Natural killer cell (primary cell): Measurements from ENCODE around the gene MOCOS. TPM values are rescaled to one million over a fixed set of nuclear protein-coding genes. Genes with fewer than 3 reads are reported as not detected.
"Not testable (repeated sequence)": the region's sequence is repeated elsewhere in the genome, so short reads cannot be mapped to it uniquely, and the experiment has no call there.

Experiments used
- ATAC-seq, 3 donors: fragments of 150-1000 bp in 2 of 3; fragments of 200-7000 bp in 1 of 3; cut with Tn5 transposase; 1 replicate in 1 of 3; 2 replicates in 2 of 3; pipeline ENCODE4 v1.10.0; 2021; ENCODE audit warnings: mild to moderate bottlenecking in 2 of 3, moderate library complexity in 2 of 3
- DNase-seq, 2 donors: peaks; one replicate each; pipeline versions ENCODE4 v3.0.0 to v3.0.0-alpha.2; 2013 to 2021; ENCODE audit warnings: mixed read lengths in 1 of 2
- H3K27ac ChIP-seq: one replicate; pipeline ENCODE4 v1.5.1; 2013; ENCODE audit warnings: mild to moderate bottlenecking, low read length
- H3K27me3 ChIP-seq: one replicate; pipeline ENCODE4 v1.6.1; 2013; ENCODE audit warnings: low read length; ENCODE audit not compliant: control insufficient read depth, insufficient read depth
- H3K36me3 ChIP-seq: one replicate; pipeline ENCODE4 v1.6.1; 2013; ENCODE audit warnings: low read length; ENCODE audit not compliant: control insufficient read depth, insufficient read depth
- H3K4me1 ChIP-seq: one replicate; pipeline ENCODE4 v1.6.1; 2013; ENCODE audit warnings: low read length; ENCODE audit not compliant: control insufficient read depth, insufficient read depth
- H3K4me3 ChIP-seq: one replicate; pipeline ENCODE4 v1.5.1; 2013; ENCODE audit warnings: low read length
- H3K9me3 ChIP-seq: one replicate; pipeline ENCODE4 v1.6.1; 2013; ENCODE audit warnings: low read length; ENCODE audit not compliant: control insufficient read depth, insufficient read depth
- H3K27ac Mint-ChIP-seq, 2 donors: one replicate each; pipeline ENCODE4 v1.8.0; 2022; ENCODE audit warnings: mild to moderate bottlenecking in 2 of 2, mixed read lengths in 2 of 2, moderate library complexity in 1 of 2
- H3K27me3 Mint-ChIP-seq, 2 donors: one replicate each; pipeline ENCODE4 v1.8.0; 2022; ENCODE audit warnings: low read depth in 2 of 2, mixed read lengths in 2 of 2
- H3K36me3 Mint-ChIP-seq: one replicate; pipeline ENCODE4 v1.8.0; 2022; ENCODE audit warnings: mixed read lengths
- H3K4me1 Mint-ChIP-seq, 2 donors: one replicate each; pipeline ENCODE4 v1.8.0; 2022; ENCODE audit warnings: mixed read lengths in 2 of 2
- H3K4me3 Mint-ChIP-seq: one replicate; pipeline ENCODE4 v1.8.0; 2022; ENCODE audit warnings: mild to moderate bottlenecking, moderate library complexity, mixed read lengths
- H3K9me3 Mint-ChIP-seq, 2 donors: one replicate each; pipeline ENCODE4 v1.8.0; 2022; ENCODE audit warnings: mixed read lengths in 2 of 2
- CTCF ChIP-seq: fragments of 200-600 bp; IDR thresholded peaks from one replicate; pipeline ENCODE4 v1.8.0; 2022; ENCODE audit warnings: antibody characterized with exemption
- WGBS: methylation state at CpG from one replicate; pipeline ENCODE4 v1.1.7; 2013; ENCODE audit warnings: missing lambda C conversion rate; ENCODE audit not compliant: insufficient coverage; 5-methylcytosine and 5-hydroxymethylcytosine counted together
- intact Hi-C: fragments of 100-400 bp; cut with micrococcal nuclease; formaldehyde crosslinking; loops from one replicate; pipeline ENCODE4 v1.14.2; 2022
- total RNA-seq, 4 donors: library from RNA; stranded (reverse); fragments of 120-200 nt in 1 of 4; gene quantifications; one replicate each; pipeline versions ENCODE4 v1.2.3 to v1.2.4, GENCODE V29; 2013 to 2022

Gene MOCOS
- total RNA-seq, 3 donors from 2014 or later (not counting 1 experiment from before 2014, with no cell fraction given), result 0.10 to 0.24 (median 0.16) TPM

- Histone ChIP-seq H3K4me1 (no peaks in the 10 kb centered on the region), H3K36me3 (no peaks in the 10 kb centered on the region), H3K27ac (no peak overlapping the region), H3K27me3 (no peaks in the 10 kb centered on the region), H3K4me3 (no peak overlapping the region), H3K9me3 (no peaks in the 10 kb centered on the region)
- no peak overlapping the region for H3K27ac Mint-ChIP-seq
- DNase-seq (no peak), ATAC-seq (no peak)
- H3K9me3 Mint-ChIP-seq, result no peaks in the 10 kb centered on the region
- no peak overlapping the region for H3K4me3 Mint-ChIP-seq
- WGBS, result 85% methylated on average over 3 of the region's 3 CpGs
- intact Hi-C loops, result no loop called here
- no peaks in the 10 kb centered on the region for H3K4me1 Mint-ChIP-seq
- no peaks in the 10 kb centered on the region for H3K36me3 Mint-ChIP-seq
- peaks cover 0 to 8% of the 10 kb centered on the region in 2 donors for H3K27me3 Mint-ChIP-seq
- TF ChIP-seq CTCF, result no peak
Observed at GRCh38 chr18:36217348-36217747, 30.1 kb downstream of the MOCOS start.

GRCh38 chr18:36229188-36229587 is 41.9 kb downstream of the MOCOS start:
- Histone ChIP-seq H3K27ac (no peak overlapping the region), H3K36me3 (no peaks in the 10 kb centered on the region), H3K4me3 (no peak overlapping the region), H3K9me3 (peaks cover 6% of the 10 kb centered on the region), H3K27me3 (peaks cover 2% of the 10 kb centered on the region), H3K4me1 (no peaks in the 10 kb centered on the region)
- Mint-ChIP-seq H3K4me3 (no peak overlapping the region), H3K27me3 (peaks cover 0 to 11% of the 10 kb centered on the region in 2 donors), H3K9me3 (peaks cover 6 to 14% of the 10 kb centered on the region in 2 donors), H3K4me1 (no peaks in the 10 kb centered on the region), H3K36me3 (peaks cover 9% of the 10 kb centered on the region), H3K27ac (no peak overlapping the region)
- WGBS, result no CpG with 5 or more reads among the region's 1 CpG
- TF ChIP-seq CTCF, result no peak
- intact Hi-C loops, result no loop called here
- no peak for DNase-seq
- no peak for ATAC-seq

GRCh38 chr18:36240510-36240909 is 53.2 kb downstream of the MOCOS start:
- ATAC-seq, H3K4me1 ChIP-seq, H3K36me3 Mint-ChIP-seq, H3K4me3 Mint-ChIP-seq, H3K9me3 Mint-ChIP-seq, intact Hi-C loops, H3K27ac Mint-ChIP-seq, H3K27ac ChIP-seq, DNase-seq, H3K4me1 Mint-ChIP-seq, H3K36me3 ChIP-seq, H3K4me3 ChIP-seq, H3K27me3 ChIP-seq, H3K9me3 ChIP-seq: not testable (repeated sequence)
- H3K27me3 Mint-ChIP-seq, result peaks cover 5 to 19% of the 10 kb centered on the region in 2 donors
- WGBS, result 86% methylated on average over 4 of the region's 15 CpGs

- Mint-ChIP-seq H3K27ac (no peak overlapping the region), H3K4me1 (no peaks in the 10 kb centered on the region)
- whole genome bisulfite sequencing, result 94% methylated on average over 6 of the region's 6 CpGs
Observed at GRCh38 chr18:36241831-36242230, 54.5 kb downstream of the MOCOS start.

More at GRCh38 chr18:36241831-36242230, 54.5 kb downstream of the MOCOS start:
- intact Hi-C loops, result no loop called here
- H3K27me3 Mint-ChIP-seq, result peaks cover 12 to 30% of the 10 kb centered on the region in 2 donors
- ATAC-seq, result no peak
- peaks cover 9% of the 10 kb centered on the region for H3K36me3 Mint-ChIP-seq
- peaks cover 2 to 6% of the 10 kb centered on the region in 2 donors for H3K9me3 Mint-ChIP-seq
- peaks cover 2% of the 10 kb centered on the region for H3K27me3 ChIP-seq
- DNase-seq, result no peak
- H3K36me3 ChIP-seq, result no peaks in the 10 kb centered on the region
- no peaks in the 10 kb centered on the region for H3K4me1 ChIP-seq
- H3K4me3 Mint-ChIP-seq, result no peak overlapping the region
- H3K27ac ChIP-seq, result no peak overlapping the region
- no peak for TF ChIP-seq CTCF
- H3K4me3 ChIP-seq, result no peak overlapping the region
- peaks cover 3% of the 10 kb centered on the region for H3K9me3 ChIP-seq
